GM19395 (cell line): ENCODE results near the gene FKRP.
"Not testable (repeated sequence)": the region's sequence is repeated elsewhere in the genome, so short reads cannot be mapped to it uniquely, and the experiment has no call there.

ENCODE experiments used
- ATAC-seq: cut with Tn5 transposase; IDR thresholded peaks from one replicate; pipeline ENCODE4 v1.9.1; 2021; ENCODE audit warnings: mild to moderate bottlenecking, moderate library complexity; ENCODE audit not compliant: unreplicated experiment

The FKRP gene

DNA sequence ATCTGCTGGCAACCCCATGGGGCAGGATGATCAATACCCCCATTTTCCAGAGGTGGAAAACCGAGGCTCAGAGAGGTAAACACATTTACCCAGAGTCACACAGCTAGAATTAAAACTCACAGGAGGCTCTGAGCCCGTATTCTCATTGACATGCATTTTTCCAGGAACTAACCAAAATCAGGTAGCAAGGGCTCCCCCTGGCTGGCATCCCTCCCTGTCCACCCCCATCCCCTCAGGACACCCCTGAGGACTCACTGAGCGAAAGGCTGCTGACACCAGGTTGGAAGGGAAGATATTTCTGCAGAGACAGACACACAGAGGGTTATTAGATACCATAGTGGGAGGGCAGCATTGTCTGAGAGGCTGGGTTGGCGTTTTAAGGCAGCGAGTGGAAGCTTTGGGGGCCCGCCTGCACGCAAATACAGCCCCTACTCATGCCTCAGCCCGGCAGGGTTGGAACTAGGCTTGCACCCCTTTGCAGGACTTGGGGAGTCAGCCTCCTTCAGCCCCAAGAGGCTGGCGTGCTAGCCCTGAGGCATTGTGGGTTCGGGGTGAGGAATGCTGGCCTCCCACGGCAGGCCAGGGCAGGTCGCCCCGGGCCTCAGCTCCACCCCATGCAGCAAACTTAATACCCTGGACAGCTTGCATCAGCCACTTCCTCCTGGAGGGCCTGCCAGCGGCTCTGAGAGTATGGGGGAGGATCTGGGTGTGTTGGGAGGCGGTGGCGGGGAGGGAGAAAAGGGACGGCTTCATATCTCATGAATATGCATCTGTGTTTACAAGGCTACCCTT is 38.6 kb downstream of the FKRP start:
- ATAC-seq = no peak

DNA sequence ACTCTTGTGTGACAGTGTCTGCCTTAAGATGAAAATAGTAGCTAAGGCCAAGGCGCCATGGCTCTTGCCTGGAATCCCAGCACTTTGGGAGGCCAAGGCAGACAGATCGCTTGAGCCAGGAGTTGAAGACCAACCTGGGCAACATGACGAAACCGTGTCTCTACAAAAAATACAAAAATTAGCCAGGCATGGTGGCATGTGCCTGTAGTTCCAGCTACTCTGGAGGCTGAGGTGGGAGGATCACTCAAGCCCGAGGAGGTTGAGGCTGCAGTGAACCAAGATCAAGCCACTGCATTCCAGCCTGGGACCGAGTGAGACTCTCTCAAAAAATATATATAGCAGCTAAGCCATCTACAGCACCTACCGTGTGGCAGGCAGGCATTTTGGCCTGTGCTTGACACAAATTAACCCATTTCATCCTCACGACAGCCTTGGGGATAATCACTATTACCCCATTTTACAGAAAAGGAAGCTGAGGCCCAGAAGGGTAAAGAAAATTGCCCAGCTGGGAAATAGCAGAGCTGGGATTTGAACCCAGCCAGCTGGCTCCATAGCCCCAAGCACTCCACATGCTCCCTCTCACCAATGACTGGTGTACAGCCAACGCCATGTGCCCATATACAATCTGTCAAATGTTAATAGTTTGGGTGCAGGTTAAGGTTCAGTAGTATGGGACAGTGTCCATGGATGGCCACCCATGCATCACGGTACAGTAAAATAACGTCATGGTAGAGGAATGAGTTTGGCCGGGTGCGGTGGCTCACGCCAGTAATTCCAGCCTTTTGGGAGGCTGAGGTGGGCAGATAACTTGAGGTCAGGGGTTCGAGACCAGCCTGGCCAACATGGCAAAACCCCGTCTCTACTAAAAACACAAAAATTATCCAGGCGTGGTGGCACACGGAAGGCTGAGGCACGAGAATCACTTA is 39.5 kb downstream of the FKRP start:
- ATAC-seq = no peak

DNA sequence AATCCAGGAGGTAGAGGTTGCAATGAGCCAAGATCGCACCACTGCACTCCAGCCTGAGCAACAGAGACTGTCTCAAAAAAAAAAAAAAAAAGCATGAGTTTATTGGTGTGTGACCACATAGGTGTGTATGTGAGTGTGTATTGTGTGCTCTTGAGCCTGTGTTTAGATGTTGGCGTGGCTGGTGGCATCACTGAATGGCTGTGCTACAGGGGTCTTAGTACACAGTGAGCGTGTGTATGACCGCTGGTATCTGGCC is 40.1 kb downstream of the FKRP start:
- no peak for ATAC-seq

DNA sequence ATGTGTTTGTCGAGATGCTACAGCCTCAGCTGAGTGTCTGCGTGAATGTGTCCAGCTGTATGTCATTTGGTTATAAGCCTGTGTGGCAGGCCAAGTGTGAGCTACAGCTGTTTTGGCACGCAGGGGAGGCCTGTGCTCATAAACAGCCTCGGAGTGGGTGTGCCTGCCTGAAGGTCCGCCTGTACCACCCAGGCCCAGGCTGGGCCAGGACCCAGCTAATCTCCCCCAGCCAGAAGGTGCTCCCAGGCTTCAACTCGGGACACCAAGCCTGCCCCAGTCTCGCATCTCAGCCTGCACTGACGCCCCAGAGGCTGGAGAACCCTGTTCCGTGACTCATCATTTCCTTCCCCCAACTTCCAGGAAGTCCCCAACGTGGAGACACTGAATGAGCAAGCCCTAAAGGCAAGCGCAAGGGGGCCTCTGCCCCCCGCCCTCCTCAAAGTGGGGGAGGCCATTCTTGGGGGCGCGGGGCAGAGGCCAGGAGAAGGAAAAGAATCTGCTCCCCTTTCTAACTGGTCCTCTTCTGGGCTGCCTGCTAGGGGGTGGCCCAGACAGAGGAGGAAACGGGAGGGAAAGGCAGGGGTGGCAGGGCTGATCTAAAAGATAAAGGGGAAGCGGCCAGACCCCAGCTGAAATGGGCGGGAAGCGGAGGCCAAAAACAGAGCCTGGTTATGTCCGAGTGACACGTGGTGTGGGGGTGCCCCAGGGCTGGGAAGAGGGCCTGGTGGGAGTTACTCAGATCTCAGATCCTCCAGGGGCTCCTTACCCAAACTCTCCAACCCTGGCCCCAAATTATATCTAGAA is 40.6 kb downstream of the FKRP start:
- ATAC-seq = peak; percentile 47

GRCh38 chr19:46787040-46787330 is 41.1 kb downstream of the FKRP start:
- ATAC-seq = no peak

GRCh38 chr19:46787331-46788261 is 41.7 kb downstream of the FKRP start:
- ATAC-seq = no peak

DNA sequence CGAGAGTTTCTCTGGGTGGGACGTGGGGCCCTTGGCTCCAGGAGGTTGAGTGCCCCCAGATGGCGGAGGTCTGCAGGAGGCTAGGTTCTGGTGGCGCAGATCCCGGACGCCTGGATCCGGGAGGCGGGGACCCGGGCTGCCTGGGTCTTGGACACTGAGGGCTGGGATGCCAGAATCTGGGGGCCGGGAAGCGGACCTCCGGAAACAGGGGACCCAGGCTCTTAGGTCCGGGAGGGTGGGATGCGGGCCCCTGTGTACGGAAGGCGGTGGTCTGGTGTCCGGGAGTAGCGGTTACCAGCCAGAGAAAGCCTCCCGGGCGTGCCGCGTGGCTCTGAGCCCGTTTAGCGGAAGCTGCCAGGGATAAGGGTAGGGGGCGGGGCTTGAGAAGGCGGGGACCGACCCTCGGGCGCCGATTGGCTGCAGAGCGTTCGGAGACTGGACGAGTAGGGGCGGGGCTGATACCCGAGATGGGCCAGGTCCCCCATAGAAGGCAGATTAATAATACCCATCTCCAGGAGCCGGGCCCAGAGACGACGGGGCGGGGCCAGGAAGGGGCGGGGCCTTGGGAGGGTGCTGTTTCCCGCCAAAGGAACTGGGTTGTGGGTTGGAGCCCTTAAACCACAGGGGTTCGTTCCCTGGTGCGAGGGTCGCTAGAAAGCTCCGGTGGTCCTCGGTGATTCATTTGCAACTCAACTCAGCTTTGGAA is 42.6 kb downstream of the FKRP start, which contains the start of gene SLC1A5:
TSS of gene SLC1A5 (minus strand) at position 333 of the 706 bp plus-strand sequence. CDS start 629 bp downstream, outside the sequence.
- peak; percentile 60 for ATAC-seq

DNA sequence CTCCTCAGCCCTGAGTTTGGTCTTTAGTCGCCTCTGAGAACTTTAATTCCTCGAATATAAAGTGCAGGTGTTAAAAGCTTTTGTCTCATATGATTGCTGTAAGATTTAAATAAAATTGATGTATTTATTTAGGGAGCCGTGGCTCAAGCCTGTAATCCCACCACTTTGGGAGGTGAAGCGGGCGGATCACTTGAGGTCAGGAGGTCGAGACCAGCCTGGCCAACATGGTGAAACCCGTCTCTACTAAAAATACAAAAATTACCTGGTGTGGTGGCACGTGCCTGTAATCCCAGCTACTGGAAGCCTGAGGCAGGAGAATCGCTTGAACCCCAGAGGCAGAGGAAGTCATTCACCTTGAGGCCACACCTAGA is 43.1 kb downstream of the FKRP start:
- no peak for ATAC-seq

DNA sequence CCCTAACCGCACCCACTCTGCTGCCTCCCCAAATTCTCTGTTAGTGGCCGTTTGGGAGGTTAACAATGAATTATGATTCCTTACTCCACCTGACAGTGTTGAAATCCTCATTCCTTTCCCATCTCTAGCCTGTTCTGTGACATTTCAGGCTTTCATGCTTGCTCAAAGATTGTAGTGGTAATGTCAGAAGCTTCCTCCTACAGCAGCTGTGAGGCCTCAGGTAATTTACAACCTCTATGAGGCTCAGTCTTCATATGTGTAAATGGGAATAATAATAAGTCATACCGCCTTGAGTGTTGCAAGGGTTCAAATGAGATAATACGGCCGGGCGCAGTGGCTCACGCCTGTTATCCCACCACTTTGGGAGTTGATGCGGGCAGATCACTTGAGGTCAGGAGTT is 43.5 kb downstream of the FKRP start:
- no peak for ATAC-seq

DNA sequence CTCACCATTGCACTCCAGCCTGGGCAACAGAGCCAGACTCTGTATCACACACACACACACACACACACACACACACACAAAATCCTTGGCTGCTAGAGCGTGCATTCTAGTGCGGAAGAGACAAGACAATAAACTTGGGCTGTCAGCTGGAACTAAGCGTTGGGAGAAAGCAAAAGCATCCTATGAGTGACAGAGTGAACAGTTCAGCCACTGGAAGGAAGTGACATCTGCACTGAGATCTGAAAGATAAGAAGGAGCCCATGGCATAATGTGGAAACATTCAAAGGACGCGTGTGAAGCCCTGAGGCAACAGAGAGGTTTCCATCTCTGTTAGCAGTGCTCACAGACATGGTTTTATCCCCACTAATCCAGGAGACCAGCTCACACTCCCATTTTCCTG is 46.1 kb downstream of the FKRP start:
- no peak for ATAC-seq

DNA sequence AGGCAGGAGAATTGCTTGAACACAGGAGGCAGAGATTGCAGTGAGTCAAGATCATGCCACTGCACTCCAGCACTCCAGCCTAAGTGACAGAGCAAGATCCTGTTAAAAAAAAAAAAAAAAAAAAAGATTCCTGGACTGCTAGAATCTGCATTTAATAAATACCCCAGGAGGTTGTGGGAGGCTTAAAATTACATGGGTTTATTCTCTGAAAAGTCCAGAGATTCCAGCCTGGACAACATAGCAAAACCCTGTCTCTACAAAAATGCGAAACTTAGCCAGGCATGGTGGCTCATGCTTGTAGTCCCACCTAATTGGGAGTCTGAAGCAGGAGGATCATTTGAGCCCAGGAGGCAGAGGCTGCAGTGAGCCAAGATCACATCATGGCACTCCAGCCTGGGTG is 52.0 kb downstream of the FKRP start:
- no peak for ATAC-seq

GRCh38 chr19:46798713-46799112 is 52.9 kb downstream of the FKRP start:
- no peak for ATAC-seq

DNA sequence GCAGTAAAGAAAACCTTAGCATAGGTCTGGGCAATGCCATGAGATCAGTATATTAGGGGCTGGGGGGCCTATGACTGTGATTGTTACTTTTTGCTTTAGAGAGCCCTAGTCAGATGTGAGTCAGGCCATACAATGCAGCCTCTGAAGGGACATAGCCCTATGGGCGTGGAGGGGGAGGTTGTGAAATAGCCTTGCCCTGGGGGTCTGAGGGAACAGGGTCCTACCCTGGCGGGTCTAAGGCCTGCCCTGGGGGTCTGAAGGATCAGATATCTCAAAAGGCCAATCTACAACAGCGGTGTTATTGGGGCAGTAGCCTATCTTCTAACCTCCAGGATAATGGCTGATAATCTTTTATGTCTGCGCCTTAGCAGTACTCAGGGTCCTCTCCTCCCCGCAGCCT is 56.3 kb downstream of the FKRP start:
- ATAC-seq = no peak

DNA sequence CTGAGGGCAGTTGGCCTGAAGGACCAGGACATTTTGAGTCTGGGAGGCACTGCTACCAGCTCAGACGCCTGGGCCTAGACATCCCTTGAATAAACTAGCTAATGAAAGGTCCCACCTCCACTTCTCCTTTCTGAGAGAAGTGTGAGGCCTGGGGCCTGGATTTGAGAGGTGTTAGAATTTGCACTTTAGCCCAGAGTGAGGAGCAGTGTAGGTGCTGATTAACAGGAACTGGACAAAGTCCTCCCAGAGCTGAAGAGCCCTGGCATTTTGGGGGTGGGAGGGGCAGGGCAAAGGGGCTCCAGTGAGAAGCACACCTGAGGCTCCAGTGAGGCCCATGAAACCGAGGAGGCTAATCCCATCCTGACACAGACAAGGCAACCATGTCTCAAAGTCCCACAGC is 57.7 kb downstream of the FKRP start:
- no peak for ATAC-seq

DNA sequence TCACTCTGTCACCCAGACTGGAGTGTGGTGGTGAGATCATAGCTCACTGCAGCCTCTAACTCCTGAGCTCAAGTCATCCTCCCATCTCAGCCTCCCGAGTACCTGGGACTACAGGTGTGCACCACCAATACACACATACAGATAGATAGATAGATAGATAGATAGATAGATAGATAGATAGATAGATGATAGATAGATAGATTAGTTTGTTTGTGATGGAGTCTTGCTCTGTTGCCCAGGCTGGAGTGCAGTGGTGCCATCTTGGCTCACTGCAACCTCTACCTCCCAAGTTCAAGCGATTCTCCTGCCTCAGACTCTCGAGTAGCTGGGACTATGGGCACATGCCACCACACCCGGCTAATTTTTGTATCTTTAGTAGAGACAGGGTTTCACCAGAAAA is 58.6 kb downstream of the FKRP start:
- not testable (repeated sequence) for ATAC-seq

GRCh38 chr19:46806656-46807055 is 60.8 kb downstream of the FKRP start:
- no peak for ATAC-seq
